ENCODE data around the gene EME1. TPM values are rescaled to one million over a fixed set of nuclear protein-coding genes. Genes with fewer than 3 reads are reported as not detected.
A peak's percentile ranks its signal among the peaks of the same experiment; 100 is the strongest.
"Not testable (repeated sequence)": the region's sequence is repeated elsewhere in the genome, so short reads cannot be mapped to it uniquely, and the experiment has no call there.

The EME1 gene
- total and polyA plus RNA-seq, 12 donors: 0.18 to 5.2 (median 0.67) TPM

- no peak for TF ChIP-seq POLR2A (IDR thresholded peaks at IDR 0.05)
- WGBS, 4 donors: 58 to 62% (median 60%) methylated on average over 9 of the region's 9 CpGs
Measured at GRCh38 chr17:50397919-50398285, 24.9 kb downstream of the EME1 start.

GRCh38 chr17:50398672-50399071 is 25.6 kb downstream of the EME1 start:
- DNase-seq; H3K27me3 ChIP-seq; H3K4me3 ChIP-seq; H3K9me3 ChIP-seq (replicated peaks in 1 of 3); H3K27ac ChIP-seq: not testable (repeated sequence)
- peaks cover 20 to 33% of the 10 kb centered on the region in 2 donors for H3K4me1 ChIP-seq (replicated peaks in 1 of 2)
- peaks cover 0 to 11% of the 10 kb centered on the region in 2 donors for H3K36me3 ChIP-seq (replicated peaks in 1 of 2)
- 92 to 97% (median 94%) methylated on average over 3 of the region's 3 CpGs for WGBS, 4 donors
- intact Hi-C loops (cut with DNase I): loop anchor here in 1 of 2 donors (5.0 kb wide), 1 partner anchor 36 kb away; no protein-coding TSS in a partner anchor

More at GRCh38 chr17:50397919-50398285, 24.9 kb downstream of the EME1 start:
- Histone ChIP-seq H3K27ac (peak overlapping the region in 3 of 5 donors; percentile 91 to 97 (median 96)), H3K4me3 (peak overlapping the region in 1 of 4 donors; percentile 90), H3K9me3 (replicated peaks in 1 of 3) (no peaks in the 10 kb centered on the region), H3K4me1 (replicated peaks in 1 of 2) (peaks cover 20 to 33% of the 10 kb centered on the region in 2 donors), H3K36me3 (replicated peaks in 1 of 2) (peaks cover 0 to 19% of the 10 kb centered on the region in 2 donors), H3K27me3 (no peaks in the 10 kb centered on the region)
- DNase-seq: no peak
- intact Hi-C loops (cut with DNase I): loop anchor here in 1 of 2 donors (5.0 kb wide), 1 partner anchor 36 kb away; no protein-coding TSS in a partner anchor

- H3K4me3 ChIP-seq; H3K27ac ChIP-seq; H3K36me3 ChIP-seq (replicated peaks in 1 of 2); H3K9me3 ChIP-seq (replicated peaks in 1 of 3); H3K27me3 ChIP-seq; DNase-seq: not testable (repeated sequence)
- H3K4me1 ChIP-seq (replicated peaks in 1 of 2): peaks cover 20 to 28% of the 10 kb centered on the region in 2 donors
- 92 to 100% (median 94%) methylated on average over 8 of the region's 8 CpGs for WGBS, 4 donors
- intact Hi-C loops (cut with DNase I): loop anchor here in 1 of 2 donors (5.0 kb wide), 1 partner anchor 37 kb away; no protein-coding TSS in a partner anchor
Measured at GRCh38 chr17:50399591-50399990, 26.6 kb downstream of the EME1 start.

GRCh38 chr17:50405351-50405750 is 32.3 kb downstream of the EME1 start:
- H3K4me3 ChIP-seq; H3K27ac ChIP-seq; intact Hi-C loops (cut with DNase I); H3K9me3 ChIP-seq (replicated peaks in 1 of 3); H3K4me1 ChIP-seq (replicated peaks in 1 of 2); H3K36me3 ChIP-seq (replicated peaks in 1 of 2); DNase-seq; H3K27me3 ChIP-seq: not testable (repeated sequence)
- 86 to 89% (median 88%) methylated on average over 4 of the region's 4 CpGs for WGBS, 4 donors

GRCh38 chr17:50406578-50406977 is 33.5 kb downstream of the EME1 start:
- 74 to 77% (median 75%) methylated on average over 5 of the region's 5 CpGs for WGBS, 4 donors
- Histone ChIP-seq H3K9me3 (replicated peaks in 1 of 3) (no peaks in the 10 kb centered on the region), H3K36me3 (replicated peaks in 1 of 2) (no peaks in the 10 kb centered on the region), H3K4me3 (no peak overlapping the region), H3K27me3 (no peaks in the 10 kb centered on the region), H3K4me1 (replicated peaks in 1 of 2) (peaks cover 5% of the 10 kb centered on the region in 2 donors), H3K27ac (no peak overlapping the region)
- intact Hi-C loops (cut with DNase I): no loop called here
- DNase-seq: no peak
- TF ChIP-seq POLR2A (IDR thresholded peaks at IDR 0.05) (no peak), CTCF (IDR thresholded peaks at IDR 0.05) (no peak)

GRCh38 chr17:50407921-50408320 is 34.9 kb downstream of the EME1 start:
- DNase-seq: no peak
- intact Hi-C loops (cut with DNase I): no loop called here
- TF ChIP-seq CTCF (IDR thresholded peaks at IDR 0.05): no peak
- TF ChIP-seq POLR2A (IDR thresholded peaks at IDR 0.05): no peak
- H3K27me3 ChIP-seq: no peaks in the 10 kb centered on the region
- H3K27ac ChIP-seq: no peak overlapping the region
- H3K4me1 ChIP-seq (replicated peaks in 1 of 2): no peaks in the 10 kb centered on the region
- no peaks in the 10 kb centered on the region for H3K36me3 ChIP-seq (replicated peaks in 1 of 2)
- H3K9me3 ChIP-seq (replicated peaks in 1 of 3): no peaks in the 10 kb centered on the region
- WGBS, 4 donors: 68 to 91% (median 80%) methylated on average over 3 to 4 of the region's 4 CpGs
- no peak overlapping the region for H3K4me3 ChIP-seq
